Esophagus squamous epithelium (tissue), 5 donors: ENCODE data around the gene NOPCHAP1. TPM values are rescaled to one million over a fixed set of nuclear protein-coding genes. Genes with fewer than 3 reads are reported as not detected.
"Not testable (repeated sequence)": the region's sequence is repeated elsewhere in the genome, so short reads cannot be mapped to it uniquely, and the experiment has no call there.

Experiments used
- DNase-seq: peaks from one replicate; lab custom pipeline; 2025; lab: John Stamatoyannopoulos, UW
- H3K27ac ChIP-seq, 4 donors: fragments of 200-600 bp; sonication (generic); one replicate each; pipeline ENCODE4 v1.5.1; 2016 to 2019; ENCODE audit warnings: mild to moderate bottlenecking in 1 of 4
- H3K27me3 ChIP-seq, 4 donors: fragments of 200-600 bp; sonication (generic); 1 replicate in 3 of 4; 2 replicates in 1 of 4; pipeline versions ENCODE4 v1.5.1 to v1.6.0; 2017 to 2021; ENCODE audit warnings: antibody characterized with exemption in 1 of 4
- H3K36me3 ChIP-seq, 3 donors: fragments of 200-600 bp; sonication (generic); one replicate each; pipeline ENCODE4 v1.5.1; 2016 to 2019
- H3K4me1 ChIP-seq, 3 donors: fragments of 200-600 bp; sonication (generic); one replicate each; pipeline ENCODE4 v1.5.1; 2017 to 2019
- H3K4me3 ChIP-seq, 4 donors: fragments of 200-600 bp; sonication (generic); 1 replicate in 3 of 4; 2 replicates in 1 of 4; pipeline ENCODE4 v1.5.1; 2016 to 2019; ENCODE audit warnings: mild to moderate bottlenecking in 2 of 4, moderate library complexity in 1 of 4
- H3K9me3 ChIP-seq, 3 donors: fragments of 200-600 bp; sonication (generic); one replicate each; pipeline ENCODE4 v1.5.1; 2016 to 2019
- CTCF ChIP-seq, 6 experiments: fragments of 450-650 bp in 4 of 6; fragments of 200-600 bp in 2 of 6; sonication (generic) in 2 of 6; IDR thresholded peaks; one replicate each; pipeline ENCODE4 v1.5.1; 2016 to 2019; ENCODE audit warnings: antibody characterized with exemption in 6 of 6, mild to moderate bottlenecking in 4 of 6, moderate library complexity in 4 of 6
- POLR2A ChIP-seq, 4 donors: fragments of 450-650 bp; IDR thresholded peaks; one replicate each; pipeline ENCODE4 v1.6.1; 2017; ENCODE audit warnings: antibody characterized with exemption in 4 of 4, mild to moderate bottlenecking in 4 of 4, moderate library complexity in 3 of 4
- WGBS, 2 donors: methylation state at CpG; one replicate each; pipeline ENCODE4 v1.1.5; 2018; 5-methylcytosine and 5-hydroxymethylcytosine counted together
- intact Hi-C: fragments of 100-400 bp; cut with DNase I; formaldehyde crosslinking; loops from one replicate; pipeline ENCODE4 v1.15.0; 2022
- total RNA-seq, 4 donors: library from RNA; depleted of rRNA; stranded (reverse); fragments of >200 nt; gene quantifications; one replicate each; pipeline ENCODE4 v1.1.0, GENCODE V29; 2016
- donor health status: DM: yes; HTN: yes; CAD: no.

NOPCHAP1 gene
- total RNA-seq, 4 donors from 2014 or later, result 0.76 to 9.3 (median 5.2) TPM

DNA sequence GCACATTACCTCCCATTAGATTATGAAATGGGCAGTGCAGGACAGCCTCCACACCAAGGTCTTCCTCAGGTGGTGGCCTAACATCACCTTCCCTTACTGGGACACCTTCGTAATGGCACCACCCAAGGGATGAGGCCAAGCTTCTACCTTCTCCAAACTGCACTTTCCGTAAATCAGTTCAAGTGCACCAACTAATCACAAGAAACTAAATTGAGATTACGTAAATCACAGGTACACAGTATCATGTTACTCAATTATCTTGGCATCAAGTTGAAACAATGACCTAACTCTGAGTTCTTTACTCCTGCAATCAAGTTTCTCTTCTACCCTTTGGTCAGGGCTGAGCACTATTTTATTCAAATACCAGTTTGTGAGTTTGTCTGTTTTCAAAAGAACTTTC lies 41.9 kb upstream of the NOPCHAP1 start:
- no peaks in the 10 kb centered on the region for H3K36me3 ChIP-seq
- no peak overlapping the region for H3K27ac ChIP-seq
- intact Hi-C loops, result no loop called here
- no peaks in the 10 kb centered on the region for H3K4me1 ChIP-seq
- no peak overlapping the region for H3K4me3 ChIP-seq
- H3K27me3 ChIP-seq, result no peaks in the 10 kb centered on the region
- TF ChIP-seq CTCF (IDR thresholded peaks at IDR 0.05) (no peak), POLR2A (IDR thresholded peaks at IDR 0.05) (no peak)
- no peak for DNase-seq
- peaks cover 0 to 10% (median 0%) of the 10 kb centered on the region in 3 donors for H3K9me3 ChIP-seq
- 85 to 92% methylated on average over 3 of the region's 3 CpGs for WGBS, 2 donors

DNA sequence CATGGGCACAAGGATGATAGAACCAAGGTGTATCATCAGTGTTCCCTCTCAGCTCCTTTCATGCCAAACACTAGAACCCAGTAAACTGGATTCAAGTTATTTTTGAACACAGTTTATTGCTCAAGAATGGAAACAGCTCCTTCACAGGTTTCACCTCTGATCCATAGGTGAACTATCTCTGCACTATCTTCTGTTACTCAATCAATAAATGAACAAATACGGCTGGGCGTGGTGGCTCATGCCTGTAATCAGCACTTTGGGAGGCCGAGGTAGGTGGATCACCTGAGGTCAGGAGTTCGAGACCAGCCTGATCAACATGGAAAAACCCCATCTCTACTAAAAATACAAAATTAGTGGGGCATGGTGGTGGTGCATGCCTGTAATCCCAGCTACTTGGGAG lies 37.4 kb upstream of the NOPCHAP1 start:
- H3K36me3 ChIP-seq, DNase-seq, H3K9me3 ChIP-seq, H3K27me3 ChIP-seq, H3K4me1 ChIP-seq, H3K27ac ChIP-seq, intact Hi-C loops, H3K4me3 ChIP-seq: not testable (repeated sequence)
- 69 to 83% methylated on average over 3 to 4 of the region's 4 CpGs for WGBS, 2 donors

DNA sequence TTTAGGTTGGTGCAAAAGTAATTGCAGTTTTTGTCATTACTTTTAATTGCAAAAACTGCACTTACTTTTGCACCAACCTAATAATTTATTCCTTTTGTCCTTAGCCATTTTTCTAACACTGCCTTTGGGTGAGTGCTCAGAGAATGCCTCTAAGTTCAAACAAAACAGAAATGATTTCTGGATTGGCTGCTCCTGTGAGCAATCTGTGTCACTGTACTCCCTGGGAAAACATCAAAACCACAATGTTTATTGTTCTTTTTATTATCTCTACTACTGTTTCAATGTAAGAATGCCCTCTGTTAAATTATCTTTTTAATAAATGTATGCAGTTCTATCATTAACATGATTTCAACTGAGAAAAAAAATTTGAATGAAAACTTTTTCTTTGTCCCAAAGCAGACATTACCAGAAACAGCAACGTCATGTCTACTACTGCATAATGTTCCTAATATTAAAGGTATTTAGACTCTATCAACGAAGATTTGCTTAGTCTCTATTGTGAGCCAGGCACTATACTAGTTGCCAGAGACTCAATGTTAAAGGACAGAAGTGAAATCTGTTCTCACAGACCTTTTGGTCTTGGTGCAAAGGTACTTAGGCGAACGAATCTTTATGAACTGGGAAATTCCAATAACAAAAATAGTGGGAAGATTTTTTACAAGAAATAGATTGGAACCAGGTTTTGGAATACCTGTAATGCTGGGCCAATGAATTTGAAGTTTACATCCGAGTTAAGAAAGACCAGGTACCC lies 34.2 kb upstream of the NOPCHAP1 start:
- no peak overlapping the region for H3K4me3 ChIP-seq
- intact Hi-C loops, result no loop called here
- no peak overlapping the region for H3K27ac ChIP-seq
- TF ChIP-seq CTCF (IDR thresholded peaks at IDR 0.05) (no peak), POLR2A (IDR thresholded peaks at IDR 0.05) (no peak)
- 74 to 82% methylated on average over 5 of the region's 5 CpGs for WGBS, 2 donors
- no peaks in the 10 kb centered on the region for H3K36me3 ChIP-seq
- peaks cover 0 to 4% (median 0%) of the 10 kb centered on the region in 4 donors for H3K27me3 ChIP-seq
- no peak for DNase-seq
- no peaks in the 10 kb centered on the region for H3K4me1 ChIP-seq
- H3K9me3 ChIP-seq, result no peaks in the 10 kb centered on the region

DNA sequence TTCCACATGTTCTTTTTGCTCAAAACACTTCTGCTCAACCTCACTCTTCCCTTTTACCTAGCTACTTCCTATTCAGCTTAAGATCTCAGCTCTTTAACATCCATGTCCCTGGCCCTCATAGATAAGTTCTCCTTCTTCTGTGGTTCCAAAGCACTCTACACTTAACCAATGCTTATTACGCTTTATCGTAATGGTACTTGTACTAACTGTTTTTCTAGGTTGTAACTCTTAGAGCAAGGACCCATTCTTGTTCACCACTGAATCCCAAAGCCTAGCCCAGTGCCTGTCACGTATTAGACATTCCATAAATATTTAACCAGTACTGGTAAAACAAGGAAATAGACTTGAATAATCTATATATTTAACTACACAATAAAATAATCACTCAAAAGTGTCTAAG lies 33.3 kb upstream of the NOPCHAP1 start:
- Histone ChIP-seq H3K4me3 (no peak overlapping the region), H3K27ac (no peak overlapping the region), H3K9me3 (no peaks in the 10 kb centered on the region), H3K36me3 (no peaks in the 10 kb centered on the region), H3K27me3 (peaks cover 0 to 11% (median 0%) of the 10 kb centered on the region in 4 donors), H3K4me1 (peaks cover 0 to 8% (median 0%) of the 10 kb centered on the region in 3 donors)
- 86 to 95% methylated on average over 3 of the region's 3 CpGs for WGBS, 2 donors
- intact Hi-C loops, result no loop called here
- no peak for DNase-seq
- no peak for TF ChIP-seq CTCF (IDR thresholded peaks at IDR 0.05)
- TF ChIP-seq POLR2A (IDR thresholded peaks at IDR 0.05), result no peak

DNA sequence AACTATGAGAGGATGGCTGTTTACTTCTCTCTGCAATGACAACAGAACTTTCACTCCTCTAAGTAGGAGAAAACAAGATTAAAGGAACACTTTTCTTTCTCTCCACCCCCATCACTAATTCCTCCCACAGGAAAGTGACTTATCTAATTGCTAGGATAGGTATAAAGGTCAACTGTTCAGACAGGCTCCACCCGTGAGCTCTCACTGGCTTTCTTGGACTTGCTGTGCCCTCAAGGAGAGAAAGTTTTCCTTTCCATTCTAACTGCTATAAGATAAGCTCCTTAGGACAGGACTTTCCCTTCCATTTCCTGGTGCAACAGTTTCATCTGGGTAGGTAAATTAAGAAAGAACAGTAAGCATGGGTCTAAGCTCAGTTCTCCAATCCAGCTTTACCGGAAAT lies 32.8 kb upstream of the NOPCHAP1 start:
- WGBS, 2 donors, result 71 to 80% methylated on average over 2 of the region's 2 CpGs
- no peaks in the 10 kb centered on the region for H3K36me3 ChIP-seq
- H3K27me3 ChIP-seq, result peaks cover 0 to 16% (median 0%) of the 10 kb centered on the region in 4 donors
- H3K27ac ChIP-seq, result no peak overlapping the region
- DNase-seq, result no peak
- no peaks in the 10 kb centered on the region for H3K9me3 ChIP-seq
- peaks cover 0 to 12% (median 0%) of the 10 kb centered on the region in 3 donors for H3K4me1 ChIP-seq
- H3K4me3 ChIP-seq, result no peak overlapping the region
- no peak for TF ChIP-seq CTCF (IDR thresholded peaks at IDR 0.05)
- no peak for TF ChIP-seq POLR2A (IDR thresholded peaks at IDR 0.05)
- intact Hi-C loops, result no loop called here
